GM12878 (cell line): ENCODE measurements around the gene SMARCB1. TPM values are rescaled to one million over a fixed set of nuclear protein-coding genes. Genes with fewer than 3 reads are reported as not detected.

ENCODE experiments used
- ATAC-seq: fragments of 200-7000 bp; cut with Tn5 transposase; 3 replicates; pipeline ENCODE4 v1.9.1; 2020; ENCODE audit warnings: mild to moderate bottlenecking, moderate library complexity
- BruUV-seq: library from RNA; stranded (reverse); fragments of 400-500 nt; replicated peaks from 2 replicates; lab custom pipeline; 2021; lab: Mats Ljungman, UMichigan
- CTCF ChIA-PET: fragments of 300-600 bp; sonication (Branson Sonifier 250); formaldehyde crosslinking; extraction: SDS; loops from one replicate; lab custom pipeline; 2021; ENCODE audit warnings: inconsistent platforms; lab: Yijun Ruan, JAX
- POLR2A ChIA-PET: fragments of 350-600 bp; formaldehyde crosslinking; extraction: SDS; loops from one replicate; lab custom pipeline; 2021; ENCODE audit warnings: inconsistent platforms; lab: Charles Lee
- RAD21 ChIA-PET: fragments of 300-600 bp; sonication (Branson Sonifier 250); formaldehyde crosslinking; loops from one replicate; lab custom pipeline; 2023; ENCODE audit warnings: antibody characterized with exemption; ENCODE audit not compliant: unreplicated experiment; lab: Charles Lee
- SMC1A ChIA-PET: fragments of 300-600 bp; sonication (Branson Sonifier 250); formaldehyde crosslinking; loops from one replicate; lab custom pipeline; 2023; ENCODE audit not compliant: unreplicated experiment, uncharacterized antibody; lab: Charles Lee
- DNase-seq: peaks from one replicate; pipeline ENCODE4 v3.0.0-alpha.2; 2011; ENCODE audit warnings: low read depth, low spot score
- FAIRE-seq: peaks from 3 replicates; lab custom pipeline; 2011; peaks lifted over from hg19 to GRCh38; lab: Jason Lieb, UNC
- H2AFZ ChIP-seq: 2 replicates; pipeline ENCODE4 v1.6.0; 2011; ENCODE audit warnings: low read depth, low read length, control low read depth; ENCODE audit not compliant: control insufficient read depth
- H3K27ac ChIP-seq: 2 replicates; pipeline ENCODE4 v1.5.1; 2011; ENCODE audit warnings: control low read depth; ENCODE audit not compliant: control insufficient read depth, insufficient read depth
- H3K27me3 ChIP-seq, 2 experiments: replicated peaks in 1 of 2; 2 replicates each; pipeline versions ENCODE4 v1.6.0 to v1.6.1; 2011; ENCODE audit warnings: low read length in 1 of 2; ENCODE audit not compliant: control insufficient read depth in 2 of 2, insufficient read depth in 2 of 2
- H3K36me3 ChIP-seq, 2 experiments: 2 replicates each; pipeline ENCODE4 v1.5.1; 2011; ENCODE audit warnings: low read length in 1 of 2; ENCODE audit not compliant: control insufficient read depth in 2 of 2, insufficient read depth in 2 of 2
- H3K4me1 ChIP-seq: 2 replicates; pipeline ENCODE4 v1.6.1; 2011; ENCODE audit warnings: mild to moderate bottlenecking, low read length, moderate library complexity, mixed read lengths; ENCODE audit not compliant: control insufficient read depth, insufficient read depth
- H3K4me2 ChIP-seq: 2 replicates; pipeline ENCODE4 v1.6.0; 2011; ENCODE audit warnings: control low read depth; ENCODE audit not compliant: control insufficient read depth, insufficient read depth
- H3K4me3 ChIP-seq: fragments of 200-600 bp; sonication (generic); 2 replicates; pipeline ENCODE4 v1.5.1; 2016
- H3K79me2 ChIP-seq: 2 replicates; pipeline ENCODE4 v1.6.0; 2011; ENCODE audit warnings: low read length; ENCODE audit not compliant: control insufficient read depth, insufficient read depth
- H3K9ac ChIP-seq: 2 replicates; pipeline ENCODE4 v1.8.0; 2011; ENCODE audit warnings: low read length, control low read depth, mixed read lengths; ENCODE audit not compliant: control insufficient read depth, insufficient read depth
- H3K9me3 ChIP-seq: replicated peaks from 3 replicates; pipeline ENCODE4 v1.5.1; 2011; ENCODE audit warnings: mild to moderate bottlenecking, low read length; ENCODE audit not compliant: control insufficient read depth, insufficient read depth
- H4K20me1 ChIP-seq: 2 replicates; pipeline ENCODE4 v1.6.0; 2011; ENCODE audit not compliant: control insufficient read depth, insufficient read depth
- SP1 ChIP-seq: IDR thresholded peaks from one replicate; pipeline ENCODE4 v1.6.1; 2011; ENCODE audit warnings: low read depth, low read length
- ZNF24 ChIP-seq: fragments of 450-650 bp; IDR thresholded peaks from 2 replicates; pipeline ENCODE4 v1.6.1; 2017; ENCODE audit warnings: antibody characterized with exemption, mild to moderate bottlenecking
- ZNF592 ChIP-seq: fragments of 450-650 bp; IDR thresholded peaks from 2 replicates; pipeline ENCODE4 v1.6.1; 2017; ENCODE audit warnings: mild to moderate bottlenecking, moderate library complexity
- ZNF687 ChIP-seq: fragments of 450-650 bp; IDR thresholded peaks from 2 replicates; pipeline ENCODE4 v1.6.1; 2017; ENCODE audit warnings: mild to moderate bottlenecking, moderate library complexity
- WGBS: methylation state at CpG from one replicate; pipeline ENCODE4 v1.1.6; 2016; ENCODE audit warnings: low lambda C conversion rate; ENCODE audit not compliant: insufficient replicate concordance, insufficient coverage; ENCODE audit errors: missing lambda C conversion rate; 5-methylcytosine and 5-hydroxymethylcytosine counted together
- in situ Hi-C: fragments of 300-500 bp; cut with MboI; formaldehyde crosslinking; loops from 9 replicates; pipeline ENCODE4 v1.14.3; 2018; ENCODE audit warnings: mixed read lengths
- intact Hi-C: fragments of 100-400 bp; cut with micrococcal nuclease; formaldehyde crosslinking; loops from one replicate; pipeline ENCODE4 v1.14.2; 2022; ENCODE audit not compliant: unreplicated experiment
- polyA plus RNA-seq, 11 experiments: library from polyadenylated mRNA; depleted of rRNA in 4 of 11; unstranded in 6 of 11; stranded (reverse) in 5 of 11; fragments of >200 nt; fragmentation: Nextera tagmentation in 4 of 11; fragmentation: Illumina TruSeq in 1 of 11; extraction: Ambion mirVana in 4 of 11; extraction: Trizol in 1 of 11; gene quantifications; 1 replicate in 1 of 11; 2 replicates in 10 of 11; pipeline versions ENCODE4 v1.2.1 to v1.2.3, GENCODE V29; 2011 to 2016; ENCODE audit warnings: inconsistent platforms in 2 of 11, missing spikeins in 2 of 11, low read depth in 1 of 11
- total RNA-seq, 4 experiments: library from RNA; depleted of rRNA in 3 of 4; stranded (reverse); fragments of >200 nt in 3 of 4; fragmentation: Illumina TruSeq in 1 of 4; extraction: Trizol in 1 of 4; gene quantifications; 2 replicates each; pipeline versions ENCODE4 v1.2.1 to v1.2.3, GENCODE V29; 2013 to 2021

The SMARCB1 gene
- total and polyA plus RNA-seq, 10 of the 15 experiments (the other 5 are each of a cell fraction or from before 2014, with no cell fraction given): 9.1 to 215 (median 183) TPM

GRCh38 chr22:23744485-23744884 lies 42.3 kb upstream of the SMARCB1 start:
- in situ Hi-C loops (no loop called here), intact Hi-C loops (no loop called here)
- Histone ChIP-seq H3K4me1 (no peaks in the 10 kb centered on the region), H2AFZ (no peak overlapping the region), H3K36me3 (no peaks in the 10 kb centered on the region; a peak in 1 of 4 replicates), H3K79me2 (no peaks in the 10 kb centered on the region), H3K27me3 (no peaks in the 10 kb centered on the region), H3K9me3 (no peaks in the 10 kb centered on the region; the same call in 2 of the 3 replicates), H4K20me1 (no peaks in the 10 kb centered on the region), H3K9ac (no peak overlapping the region), H3K4me2 (no peak overlapping the region), H3K4me3 (no peak overlapping the region), H3K27ac (no peak overlapping the region)
- 92% methylated on average over 14 of the region's 14 CpGs for WGBS
- ChIA-PET CTCF (no interaction called here), SMC1A (interaction anchor here (0.7 kb wide), 1 partner anchor 13 kb away, joined by 3 read pairs; no protein-coding TSS in a partner anchor), RAD21 (no interaction called here), POLR2A (interaction anchor here (1.6 kb wide), 1 partner anchor 11 kb away, joined by 7 read pairs; no protein-coding TSS in a partner anchor)
- FAIRE-seq (no peak), DNase-seq (no peak), ATAC-seq (no peak)
- TF ChIP-seq SP1: no peak
- TF ChIP-seq ZNF592: peak; percentile 98
- TF ChIP-seq ZNF687: peak; percentile 94
- TF ChIP-seq ZNF24: peak; percentile 92
- TSS peak; percentile 46 for BruUV-seq
